Astrocyte (in vitro differentiated cells and primary cell): ENCODE results near the gene RAD51B. TPM values are rescaled to one million over a fixed set of nuclear protein-coding genes. Genes with fewer than 3 reads are reported as not detected.

Experiments
- DNase-seq: peaks from one replicate; pipeline ENCODE4 v3.0.0-alpha.2; 2010; ENCODE audit warnings: low read depth
- FAIRE-seq: peaks from 2 replicates; lab custom pipeline; 2011; peaks lifted over from hg19 to GRCh38; lab: Jason Lieb, UNC
- H2AFZ ChIP-seq: 2 replicates; pipeline ENCODE4 v1.6.0; 2012; ENCODE audit warnings: low read depth, low read length, inconsistent platforms
- H3K27ac ChIP-seq: 2 replicates; pipeline ENCODE4 v1.5.1; 2011; ENCODE audit warnings: low read depth, low read length, inconsistent platforms
- H3K27me3 ChIP-seq: 2 replicates; pipeline ENCODE4 v1.6.0; 2011; ENCODE audit warnings: low read length, inconsistent platforms; ENCODE audit not compliant: insufficient read depth
- H3K36me3 ChIP-seq: 2 replicates; pipeline ENCODE4 v1.5.1; 2011; ENCODE audit warnings: low read length, inconsistent platforms; ENCODE audit not compliant: insufficient read depth
- H3K4me1 ChIP-seq: 2 replicates; pipeline ENCODE4 v1.5.1; 2011; ENCODE audit warnings: low read length, inconsistent platforms; ENCODE audit not compliant: insufficient read depth
- H3K4me2 ChIP-seq: 2 replicates; pipeline ENCODE4 v1.6.0; 2012; ENCODE audit warnings: low read length, inconsistent platforms
- H3K4me3 ChIP-seq: 2 replicates; pipeline ENCODE4 v1.5.1; 2011; ENCODE audit warnings: low read depth, mild to moderate bottlenecking, low read length, inconsistent platforms; ENCODE audit not compliant: insufficient read depth
- H3K79me2 ChIP-seq: 2 replicates; pipeline ENCODE4 v1.6.0; 2012; ENCODE audit warnings: mild to moderate bottlenecking, low read length, inconsistent platforms; ENCODE audit not compliant: insufficient read depth
- H3K9ac ChIP-seq: 2 replicates; pipeline ENCODE4 v1.6.0; 2012; ENCODE audit warnings: mild to moderate bottlenecking, low read length, inconsistent platforms
- H3K9me3 ChIP-seq: 2 replicates; pipeline ENCODE4 v1.5.1; 2012; ENCODE audit warnings: low read depth, mild to moderate bottlenecking, low read length, inconsistent platforms; ENCODE audit not compliant: insufficient read depth
- H4K20me1 ChIP-seq: 2 replicates; pipeline ENCODE4 v1.6.0; 2012; ENCODE audit warnings: low read length, inconsistent platforms; ENCODE audit not compliant: insufficient read depth
- H3K27ac Mint-ChIP-seq: one replicate; pipeline ENCODE4 v1.8.0; 2021; ENCODE audit warnings: mild to moderate bottlenecking, mixed read lengths; ENCODE audit not compliant: unreplicated experiment
- H3K27me3 Mint-ChIP-seq: one replicate; pipeline ENCODE4 v1.8.0; 2021; ENCODE audit warnings: low read depth, mixed read lengths; ENCODE audit not compliant: unreplicated experiment
- H3K36me3 Mint-ChIP-seq: one replicate; pipeline ENCODE4 v1.8.0; 2021; ENCODE audit warnings: low read depth, mixed read lengths; ENCODE audit not compliant: unreplicated experiment
- H3K4me1 Mint-ChIP-seq: one replicate; pipeline ENCODE4 v1.8.0; 2021; ENCODE audit warnings: low read depth, mixed read lengths; ENCODE audit not compliant: unreplicated experiment
- H3K4me3 Mint-ChIP-seq: one replicate; pipeline ENCODE4 v1.8.0; 2021; ENCODE audit warnings: mild to moderate bottlenecking, moderate library complexity, mixed read lengths; ENCODE audit not compliant: unreplicated experiment
- H3K9me3 Mint-ChIP-seq: one replicate; pipeline ENCODE4 v1.8.0; 2021; ENCODE audit warnings: mild to moderate bottlenecking, mixed read lengths; ENCODE audit not compliant: unreplicated experiment
- CTCF ChIP-seq: IDR thresholded peaks from 2 replicates; pipeline ENCODE4 v1.5.1; 2011; ENCODE audit warnings: low read depth, mild to moderate bottlenecking, inconsistent platforms, low read length, moderate library complexity; ENCODE audit not compliant: insufficient read depth
- EZH2 ChIP-seq: IDR thresholded peaks from 2 replicates; pipeline ENCODE4 v1.6.1; 2012; ENCODE audit warnings: mild to moderate bottlenecking, low read length, inconsistent platforms; ENCODE audit not compliant: insufficient read depth
- total RNA-seq: library from RNA; stranded (reverse); gene quantifications from 2 replicates; pipeline ENCODE4 v1.2.1, GENCODE V29; 2021

The RAD51B gene
- total RNA-seq, 1 donor from 2014 or later = 10.8 TPM

GRCh38 chr14:67776653-67777322, 42.8 kb upstream of the RAD51B start:
- no peaks in the 10 kb centered on the region for H3K27me3 ChIP-seq
- no peaks in the 10 kb centered on the region for H4K20me1 ChIP-seq
- Mint-ChIP-seq H3K9me3 (no peaks in the 10 kb centered on the region), H3K36me3 (peaks cover 34% of the 10 kb centered on the region), H3K4me3 (no peak overlapping the region), H3K27me3 (no peaks in the 10 kb centered on the region), H3K4me1 (no peaks in the 10 kb centered on the region), H3K27ac (no peak overlapping the region)
- FAIRE-seq (no peak), DNase-seq (no peak)
- no peak overlapping the region for H3K9ac ChIP-seq
- no peak overlapping the region for H2AFZ ChIP-seq
- no peak overlapping the region for H3K27ac ChIP-seq
- H3K9me3 ChIP-seq = no peaks in the 10 kb centered on the region
- TF ChIP-seq CTCF = no peak
- TF ChIP-seq EZH2 = no peak
- H3K4me2 ChIP-seq = no peak overlapping the region
- peaks cover 71% of the 10 kb centered on the region for H3K36me3 ChIP-seq
- H3K4me1 ChIP-seq = no peaks in the 10 kb centered on the region
- no peak overlapping the region for H3K4me3 ChIP-seq
- H3K79me2 ChIP-seq = no peaks in the 10 kb centered on the region

GRCh38 chr14:67778792-67779191, 40.8 kb upstream of the RAD51B start:
- no peak overlapping the region for H3K27ac ChIP-seq
- H3K27me3 ChIP-seq = no peaks in the 10 kb centered on the region
- TF ChIP-seq CTCF (no peak), EZH2 (no peak)
- Mint-ChIP-seq H3K27ac (no peak overlapping the region), H3K36me3 (peaks cover 43% of the 10 kb centered on the region), H3K9me3 (no peaks in the 10 kb centered on the region), H3K27me3 (no peaks in the 10 kb centered on the region), H3K4me1 (no peaks in the 10 kb centered on the region), H3K4me3 (no peak overlapping the region)
- H3K4me3 ChIP-seq = no peak overlapping the region
- no peak overlapping the region for H3K4me2 ChIP-seq
- DNase-seq (no peak), FAIRE-seq (no peak)
- peaks cover 72% of the 10 kb centered on the region for H3K36me3 ChIP-seq
- no peaks in the 10 kb centered on the region for H3K79me2 ChIP-seq
- H3K9ac ChIP-seq = no peak overlapping the region
- no peaks in the 10 kb centered on the region for H3K9me3 ChIP-seq
- H3K4me1 ChIP-seq = no peaks in the 10 kb centered on the region
- no peak overlapping the region for H2AFZ ChIP-seq
- H4K20me1 ChIP-seq = no peaks in the 10 kb centered on the region

GRCh38 chr14:67782090-67782489, 37.5 kb upstream of the RAD51B start:
- peaks cover 62% of the 10 kb centered on the region for H3K36me3 ChIP-seq

More at GRCh38 chr14:67782090-67782489, 37.5 kb upstream of the RAD51B start:
- Histone ChIP-seq H2AFZ (no peak overlapping the region), H3K79me2 (no peaks in the 10 kb centered on the region), H3K4me3 (no peak overlapping the region), H3K4me1 (no peaks in the 10 kb centered on the region), H3K27me3 (no peaks in the 10 kb centered on the region), H4K20me1 (no peaks in the 10 kb centered on the region), H3K9ac (no peak overlapping the region), H3K4me2 (no peak overlapping the region), H3K9me3 (no peaks in the 10 kb centered on the region), H3K27ac (no peak overlapping the region)
- Mint-ChIP-seq H3K27me3 (no peaks in the 10 kb centered on the region), H3K9me3 (no peaks in the 10 kb centered on the region), H3K4me3 (no peak overlapping the region), H3K4me1 (no peaks in the 10 kb centered on the region), H3K27ac (no peak overlapping the region), H3K36me3 (peaks cover 48% of the 10 kb centered on the region)
- TF ChIP-seq CTCF (no peak), EZH2 (no peak)
- FAIRE-seq (no peak), DNase-seq (no peak)
